HL-60 (cell line): ENCODE data around the gene MATN3.

Experiments used
- DNase-seq, 2 experiments: peaks; one replicate each; pipeline ENCODE4 v3.0.0-alpha.2; 2010 to 2020; ENCODE audit warnings: low read depth in 1 of 2, low spot score in 1 of 2
- H3K27ac ChIP-seq: fragments of 250-450 bp; sonication (Bioruptor Pico); replicated peaks from 2 replicates; pipeline ENCODE4 v1.5.1; 2020; ENCODE audit warnings: mild to moderate bottlenecking, moderate library complexity
- H3K27me3 ChIP-seq: fragments of 250-450 bp; sonication (Bioruptor Pico); 2 replicates; pipeline ENCODE4 v1.5.1; 2021; ENCODE audit warnings: mild to moderate bottlenecking, moderate library complexity; ENCODE audit not compliant: insufficient read depth, poor library complexity, severe bottlenecking
- H3K4me3 ChIP-seq: replicated peaks from 2 replicates; pipeline ENCODE4 v1.5.1; 2011; ENCODE audit warnings: mild to moderate bottlenecking, control low read depth, low read length; ENCODE audit not compliant: insufficient read depth
- CTCF ChIP-seq: IDR thresholded peaks from one replicate; pipeline ENCODE4 v1.5.1; 2011; ENCODE audit warnings: low read length, control low read depth, inconsistent platforms; ENCODE audit not compliant: insufficient read depth
- GABPA ChIP-seq: IDR thresholded peaks from 2 replicates; pipeline ENCODE4 v1.6.1; 2012; ENCODE audit warnings: low read depth
- POLR2AphosphoS5 ChIP-seq: IDR thresholded peaks from 2 replicates; pipeline ENCODE4 v1.6.1; 2012; ENCODE audit warnings: low read depth
- REST ChIP-seq: IDR thresholded peaks from 2 replicates; pipeline ENCODE4 v1.6.1; 2012; ENCODE audit warnings: low read depth; ENCODE audit not compliant: insufficient replicate concordance
- SPI1 ChIP-seq: IDR thresholded peaks from 2 replicates; pipeline ENCODE4 v1.6.1; 2012; ENCODE audit warnings: low read depth, mild to moderate bottlenecking, borderline replicate concordance

The MATN3 gene

GRCh38 chr2:19963386-19963785 lies 49.1 kb downstream of the MATN3 start:
- H3K27ac ChIP-seq: no peak overlapping the region
- TF ChIP-seq SPI1 (no peak), REST (no peak), POLR2AphosphoS5 (no peak), CTCF (no peak), GABPA (no peak)
- no peak overlapping the region for H3K4me3 ChIP-seq
- no peak for DNase-seq
- no peaks in the 10 kb centered on the region for H3K27me3 ChIP-seq

- H3K4me3 ChIP-seq: no peak overlapping the region
- H3K27ac ChIP-seq: no peak overlapping the region
- peak; percentile 8 to 68 for DNase-seq
- TF ChIP-seq GABPA: no peak
- TF ChIP-seq REST: no peak
- TF ChIP-seq CTCF: peak; percentile 46
- no peak for TF ChIP-seq SPI1
- TF ChIP-seq POLR2AphosphoS5: no peak
- no peaks in the 10 kb centered on the region for H3K27me3 ChIP-seq
These were observed 56.7 kb downstream of the MATN3 start for GRCh38 chr2:19955544-19956422.

- Histone ChIP-seq H3K4me3 (no peak overlapping the region), H3K27me3 (no peaks in the 10 kb centered on the region), H3K27ac (no peak overlapping the region)
- TF ChIP-seq SPI1 (no peak), CTCF (no peak), GABPA (no peak), POLR2AphosphoS5 (no peak), REST (no peak)
- no peak for DNase-seq
These were observed 63.4 kb downstream of the MATN3 start for GRCh38 chr2:19949071-19949470.
